Measurements from ENCODE around the gene PEAK1.

The PEAK1 gene

GRCh38 chr15:77070180-77070494 lies 349.8 kb downstream of the PEAK1 start:
- Histone ChIP-seq H3K79me1 (replicated peaks; ENCODE audit: low read length, poor library complexity, severe bottlenecking) (no peaks in the 10 kb centered on the region), H3K36me3 (ENCODE audit: control insufficient read depth in 1 of 2, insufficient read depth in 2 of 2, low read depth in 1 of 2, low read length in 2 of 2) (peaks cover 0 to 6% of the 10 kb centered on the region in 2 experiments), H3K4me3 (ENCODE audit: insufficient read depth in 1 of 2, low read depth in 1 of 2, low read length in 2 of 2) (peak overlapping the region; percentile 87 to 92), H4K8ac (ENCODE audit: low read length) (no peak overlapping the region), H3K27me3 (ENCODE audit: control insufficient read depth in 1 of 2, insufficient read depth in 1 of 2, low read length in 2 of 2) (peaks cover 0 to 4% of the 10 kb centered on the region in 2 experiments), H3K4me2 (ENCODE audit: low read length, poor library complexity, severe bottlenecking) (peak overlapping the region; percentile 66), H3K9me3 (ENCODE audit: control insufficient read depth, low read length) (no peaks in the 10 kb centered on the region), H3K14ac (ENCODE audit: low read length in 2 of 2) (no peak overlapping the region), H3K9ac (ENCODE audit: low read length) (peak overlapping the region; percentile 93), H3K4ac (ENCODE audit: low read depth in 1 of 2, low read length in 2 of 2) (peak overlapping the region in 1 of 2 experiments; percentile 86), H3K27ac (ENCODE audit: low read length, poor library complexity, severe bottlenecking) (peak overlapping the region; percentile 58), H2BK12ac (ENCODE audit: low read length in 2 of 2) (no peak overlapping the region), H2BK15ac (ENCODE audit: low read depth, poor library complexity, severe bottlenecking) (no peak overlapping the region), H3K18ac (ENCODE audit: low read depth in 1 of 2, low read length in 2 of 2) (peak overlapping the region in 1 of 2 experiments; percentile 65), H2AK5ac (ENCODE audit: low read length, severe bottlenecking) (no peak overlapping the region), H2BK120ac (ENCODE audit: low read depth, low read length) (no peak overlapping the region), H3K4me1 (ENCODE audit: control insufficient read depth, insufficient read depth, low read depth, low read length) (peaks cover 2% of the 10 kb centered on the region), H2AFZ (ENCODE audit: low read depth, low read length) (no peak overlapping the region), H3K23ac (ENCODE audit: low read length in 2 of 2) (peak overlapping the region in 1 of 2 experiments; percentile 43), H4K91ac (ENCODE audit: low read length) (no peak overlapping the region), H2BK5ac (ENCODE audit: low read depth, low read length, poor library complexity, severe bottlenecking) (no peak overlapping the region)
- WGBS = under 1% methylated on average over 18 of the region's 18 CpGs
- DNase-seq = no peak

- no peak overlapping the region for H2BK12ac ChIP-seq (ENCODE audit: low read length in 2 of 2)
- H2BK120ac ChIP-seq (ENCODE audit: low read depth, low read length) = no peak overlapping the region
- peak overlapping the region; percentile 54 for H3K4me2 ChIP-seq (ENCODE audit: low read length, poor library complexity, severe bottlenecking)
- peak overlapping the region; percentile 30 to 87 for H3K4me3 ChIP-seq (ENCODE audit: insufficient read depth in 1 of 2, low read depth in 1 of 2, low read length in 2 of 2)
- WGBS = 54% methylated on average over 9 of the region's 13 CpGs
- no peak overlapping the region for H3K23ac ChIP-seq (ENCODE audit: low read length in 2 of 2)
- DNase-seq = peak; percentile 32
- no peak overlapping the region for H4K8ac ChIP-seq (ENCODE audit: low read length)
- H3K9ac ChIP-seq (ENCODE audit: low read length) = peak overlapping the region; percentile 93
- H3K14ac ChIP-seq (ENCODE audit: low read length in 2 of 2) = no peak overlapping the region
- H4K91ac ChIP-seq (ENCODE audit: low read length) = no peak overlapping the region
- no peak overlapping the region for H3K4ac ChIP-seq (ENCODE audit: low read depth in 1 of 2, low read length in 2 of 2)
- no peaks in the 10 kb centered on the region for H3K9me3 ChIP-seq (ENCODE audit: control insufficient read depth, low read length)
- no peak overlapping the region for H2AFZ ChIP-seq (ENCODE audit: low read depth, low read length)
- H3K36me3 ChIP-seq (ENCODE audit: control insufficient read depth in 1 of 2, insufficient read depth in 2 of 2, low read depth in 1 of 2, low read length in 2 of 2) = peaks cover 0 to 6% of the 10 kb centered on the region in 2 experiments
- no peak overlapping the region for H3K27ac ChIP-seq (ENCODE audit: low read length, poor library complexity, severe bottlenecking)
- no peak overlapping the region for H2AK5ac ChIP-seq (ENCODE audit: low read length, severe bottlenecking)
- no peak overlapping the region for H2BK15ac ChIP-seq (ENCODE audit: low read depth, poor library complexity, severe bottlenecking)
- no peak overlapping the region for H3K18ac ChIP-seq (ENCODE audit: low read depth in 1 of 2, low read length in 2 of 2)
- H3K4me1 ChIP-seq (ENCODE audit: control insufficient read depth, insufficient read depth, low read depth, low read length) = peaks cover 2% of the 10 kb centered on the region
- H3K79me1 ChIP-seq (replicated peaks; ENCODE audit: low read length, poor library complexity, severe bottlenecking) = peaks cover 1% of the 10 kb centered on the region
- H3K27me3 ChIP-seq (ENCODE audit: control insufficient read depth in 1 of 2, insufficient read depth in 1 of 2, low read length in 2 of 2) = peaks cover 0 to 4% of the 10 kb centered on the region in 2 experiments
- H2BK5ac ChIP-seq (ENCODE audit: low read depth, low read length, poor library complexity, severe bottlenecking) = no peak overlapping the region
Measured at GRCh38 chr15:77069521-77070121, 350.3 kb downstream of the PEAK1 start.

GRCh38 chr15:77068633-77069032 lies 351.3 kb downstream of the PEAK1 start:
- Histone ChIP-seq H3K4me2 (ENCODE audit: low read length, poor library complexity, severe bottlenecking) (no peak overlapping the region), H4K91ac (ENCODE audit: low read length) (no peak overlapping the region), H3K9me3 (ENCODE audit: control insufficient read depth, low read length) (no peaks in the 10 kb centered on the region), H3K4me3 (ENCODE audit: insufficient read depth in 1 of 2, low read depth in 1 of 2, low read length in 2 of 2) (no peak overlapping the region), H3K23ac (ENCODE audit: low read length in 2 of 2) (no peak overlapping the region), H2AFZ (ENCODE audit: low read depth, low read length) (no peak overlapping the region), H2AK5ac (ENCODE audit: low read length, severe bottlenecking) (no peak overlapping the region), H4K8ac (ENCODE audit: low read length) (no peak overlapping the region), H2BK120ac (ENCODE audit: low read depth, low read length) (no peak overlapping the region), H2BK5ac (ENCODE audit: low read depth, low read length, poor library complexity, severe bottlenecking) (no peak overlapping the region), H3K27me3 (ENCODE audit: control insufficient read depth in 1 of 2, insufficient read depth in 1 of 2, low read length in 2 of 2) (peaks cover 0 to 1% of the 10 kb centered on the region in 2 experiments), H3K18ac (ENCODE audit: low read depth in 1 of 2, low read length in 2 of 2) (no peak overlapping the region), H2BK12ac (ENCODE audit: low read length in 2 of 2) (no peak overlapping the region), H2BK15ac (ENCODE audit: low read depth, poor library complexity, severe bottlenecking) (no peak overlapping the region), H3K36me3 (ENCODE audit: control insufficient read depth in 1 of 2, insufficient read depth in 2 of 2, low read depth in 1 of 2, low read length in 2 of 2) (peaks cover 0 to 9% of the 10 kb centered on the region in 2 experiments), H3K9ac (ENCODE audit: low read length) (no peak overlapping the region), H3K27ac (ENCODE audit: low read length, poor library complexity, severe bottlenecking) (no peak overlapping the region), H3K4me1 (ENCODE audit: control insufficient read depth, insufficient read depth, low read depth, low read length) (peaks cover 2% of the 10 kb centered on the region), H3K4ac (ENCODE audit: low read depth in 1 of 2, low read length in 2 of 2) (no peak overlapping the region), H3K79me1 (replicated peaks; ENCODE audit: low read length, poor library complexity, severe bottlenecking) (peaks cover 1% of the 10 kb centered on the region), H3K14ac (ENCODE audit: low read length in 2 of 2) (no peak overlapping the region)
- no peak for DNase-seq
- WGBS = 98% methylated on average over 3 of the region's 7 CpGs

GRCh38 chr15:77067691-77068367 lies 352.1 kb downstream of the PEAK1 start:
- WGBS = 89% methylated on average over 3 of the region's 3 CpGs
- peaks cover 0 to 9% of the 10 kb centered on the region in 2 experiments for H3K36me3 ChIP-seq (ENCODE audit: control insufficient read depth in 1 of 2, insufficient read depth in 2 of 2, low read depth in 1 of 2, low read length in 2 of 2)

More at GRCh38 chr15:77067691-77068367, 352.1 kb downstream of the PEAK1 start:
- no peak overlapping the region for H3K14ac ChIP-seq (ENCODE audit: low read length in 2 of 2)
- H3K9me3 ChIP-seq (ENCODE audit: control insufficient read depth, low read length) = no peaks in the 10 kb centered on the region
- H3K4me3 ChIP-seq (ENCODE audit: insufficient read depth in 1 of 2, low read depth in 1 of 2, low read length in 2 of 2) = no peak overlapping the region
- no peak overlapping the region for H3K4me2 ChIP-seq (ENCODE audit: low read length, poor library complexity, severe bottlenecking)
- no peaks in the 10 kb centered on the region for H3K27me3 ChIP-seq (ENCODE audit: control insufficient read depth in 1 of 2, insufficient read depth in 1 of 2, low read length in 2 of 2)
- DNase-seq = no peak
- H2AK5ac ChIP-seq (ENCODE audit: low read length, severe bottlenecking) = no peak overlapping the region
- H4K91ac ChIP-seq (ENCODE audit: low read length) = no peak overlapping the region
- no peak overlapping the region for H2AFZ ChIP-seq (ENCODE audit: low read depth, low read length)
- H3K18ac ChIP-seq (ENCODE audit: low read depth in 1 of 2, low read length in 2 of 2) = no peak overlapping the region
- peaks cover 1% of the 10 kb centered on the region for H3K79me1 ChIP-seq (replicated peaks; ENCODE audit: low read length, poor library complexity, severe bottlenecking)
- H3K4ac ChIP-seq (ENCODE audit: low read depth in 1 of 2, low read length in 2 of 2) = no peak overlapping the region
- H2BK15ac ChIP-seq (ENCODE audit: low read depth, poor library complexity, severe bottlenecking) = no peak overlapping the region
- no peak overlapping the region for H4K8ac ChIP-seq (ENCODE audit: low read length)
- no peak overlapping the region for H3K27ac ChIP-seq (ENCODE audit: low read length, poor library complexity, severe bottlenecking)
- no peak overlapping the region for H3K9ac ChIP-seq (ENCODE audit: low read length)
- H2BK12ac ChIP-seq (ENCODE audit: low read length in 2 of 2) = no peak overlapping the region
- H3K23ac ChIP-seq (ENCODE audit: low read length in 2 of 2) = no peak overlapping the region
- H2BK120ac ChIP-seq (ENCODE audit: low read depth, low read length) = no peak overlapping the region
- peaks cover 2% of the 10 kb centered on the region for H3K4me1 ChIP-seq (ENCODE audit: control insufficient read depth, insufficient read depth, low read depth, low read length)
- H2BK5ac ChIP-seq (ENCODE audit: low read depth, low read length, poor library complexity, severe bottlenecking) = no peak overlapping the region

Data from mesenchymal stem cell (in vitro differentiated cells and primary cell).